Hematopoietic multipotent progenitor cell treated with erythropoietin and hydrocortisone succinate and interleukin-3 and kit ligand, for 6 days (in vitro differentiated cells): ENCODE data around the gene TNFSF18.

Experiments
- DNase-seq: peaks from one replicate; pipeline ENCODE4 v3.0.0-alpha.2; 2015

TNFSF18 gene

GRCh38 chr1:173038875-173039554 is 11.7 kb downstream of the TNFSF18 start:
- no peak for DNase-seq

GRCh38 chr1:173024543-173024942 is 26.2 kb downstream of the TNFSF18 start:
- no peak for DNase-seq

GRCh38 chr1:173023343-173023742 is 27.4 kb downstream of the TNFSF18 start:
- no peak for DNase-seq

- no peak for DNase-seq
Measured at GRCh38 chr1:173020138-173020750, 30.5 kb downstream of the TNFSF18 start.

GRCh38 chr1:173017792-173018191 is 32.9 kb downstream of the TNFSF18 start:
- DNase-seq, result peak; percentile 6

- DNase-seq, result no peak
Measured at GRCh38 chr1:173016419-173016818, 34.3 kb downstream of the TNFSF18 start.

GRCh38 chr1:173015629-173016028 is 35.1 kb downstream of the TNFSF18 start:
- DNase-seq, result peak; percentile 38

- peak; percentile 20 for DNase-seq
Measured at GRCh38 chr1:173014160-173014559, 36.6 kb downstream of the TNFSF18 start.

- DNase-seq, result no peak
Measured at GRCh38 chr1:173012126-173012525, 38.6 kb downstream of the TNFSF18 start.

- DNase-seq, result no peak
Measured at GRCh38 chr1:173009597-173009996, 41.1 kb downstream of the TNFSF18 start.

GRCh38 chr1:173005196-173005864 is 45.4 kb downstream of the TNFSF18 start:
- DNase-seq, result no peak

- no peak for DNase-seq
Measured at GRCh38 chr1:173002891-173003838, 47.6 kb downstream of the TNFSF18 start.

GRCh38 chr1:172999349-172999748 is 51.4 kb downstream of the TNFSF18 start:
- no peak for DNase-seq

- DNase-seq, result no peak
Measured at GRCh38 chr1:172997941-172998361, 52.8 kb downstream of the TNFSF18 start.

- no peak for DNase-seq
Measured at GRCh38 chr1:172993640-172994039, 57.1 kb downstream of the TNFSF18 start.

GRCh38 chr1:172991674-172992400 is 58.9 kb downstream of the TNFSF18 start:
- peak; percentile 16 for DNase-seq

GRCh38 chr1:172990598-172991215 is 60.0 kb downstream of the TNFSF18 start:
- no peak for DNase-seq
